Endothelial cell of umbilical vein (primary cell): Measurements from ENCODE around the gene PCARE. TPM values are rescaled to one million over a fixed set of nuclear protein-coding genes. Genes with fewer than 3 reads are reported as not detected.

Source experiments
- BruUV-seq: library from RNA; stranded (reverse); fragments of 400-500 nt; replicated peaks from 2 replicates; lab custom pipeline; 2021; lab: Mats Ljungman, UMichigan
- CTCF ChIA-PET: fragments of 300-600, 350-600 bp; sonication (Branson Sonifier 250); formaldehyde crosslinking; loops from one replicate; lab custom pipeline; 2021; ENCODE audit warnings: antibody characterized with exemption, inconsistent platforms; lab: Charles Lee
- POLR2A ChIA-PET: fragments of 300-600, 350-600 bp; sonication (Branson Sonifier 250); formaldehyde crosslinking; loops from one replicate; lab custom pipeline; 2021; ENCODE audit warnings: antibody characterized with exemption, inconsistent platforms; lab: Charles Lee
- DNase-seq: peaks from one replicate; pipeline ENCODE4 v3.0.0-alpha.2; 2011; ENCODE audit warnings: low read depth, low spot score
- FAIRE-seq: peaks from 2 replicates; lab custom pipeline; 2011; peaks lifted over from hg19 to GRCh38; lab: Jason Lieb, UNC
- H2AFZ ChIP-seq: 2 replicates; pipeline ENCODE4 v1.6.0; 2012; ENCODE audit warnings: low read depth, low read length, control low read depth, inconsistent platforms
- H3K27ac ChIP-seq: 2 replicates; pipeline ENCODE4 v1.5.1; 2011; ENCODE audit warnings: low read depth, mild to moderate bottlenecking, control low read depth, low read length, moderate library complexity; ENCODE audit not compliant: insufficient read depth
- H3K27me3 ChIP-seq, 2 experiments: 2 replicates each; pipeline versions ENCODE4 v1.6.0 to v1.6.1; 2011; ENCODE audit warnings: low read length in 2 of 2, mixed read lengths in 1 of 2; ENCODE audit not compliant: control insufficient read depth in 2 of 2, insufficient read depth in 2 of 2
- H3K36me3 ChIP-seq, 2 experiments: 2 replicates in 1 of 2; 3 replicates in 1 of 2; pipeline ENCODE4 v1.5.1; 2011; ENCODE audit warnings: low read length in 2 of 2, mild to moderate bottlenecking in 1 of 2, moderate library complexity in 1 of 2; ENCODE audit not compliant: control insufficient read depth in 2 of 2, insufficient read depth in 2 of 2; ENCODE audit errors: extremely low read depth in 1 of 2
- H3K4me1 ChIP-seq: 3 replicates; pipeline ENCODE4 v1.5.1; 2011; ENCODE audit warnings: mild to moderate bottlenecking, low read length; ENCODE audit not compliant: control insufficient read depth, insufficient read depth; ENCODE audit errors: extremely low read depth
- H3K4me2 ChIP-seq: 2 replicates; pipeline ENCODE4 v1.6.1; 2011; ENCODE audit warnings: low read length, control low read depth, mixed read lengths; ENCODE audit not compliant: insufficient read depth
- H3K4me3 ChIP-seq, 3 experiments: fragments of 200-600 bp in 1 of 3; sonication (generic), shearing (Covaris generic) in 1 of 3; replicated peaks in 1 of 3; 2 replicates each; pipeline ENCODE4 v1.5.1; 2011 to 2016; ENCODE audit warnings: control low read depth in 3 of 3, low read length in 3 of 3, mild to moderate bottlenecking in 2 of 3, inconsistent platforms in 1 of 3, low read depth in 1 of 3, moderate library complexity in 1 of 3; ENCODE audit not compliant: insufficient read depth in 1 of 3
- H3K79me2 ChIP-seq: 2 replicates; pipeline ENCODE4 v1.6.0; 2012; ENCODE audit warnings: low read length, inconsistent platforms; ENCODE audit not compliant: control insufficient read depth, insufficient read depth
- H3K9ac ChIP-seq: replicated peaks from 2 replicates; pipeline ENCODE3; 2011; ENCODE audit warnings: low read length, control low read depth; ENCODE audit not compliant: insufficient read depth; ENCODE audit errors: extremely low read depth
- H3K9me1 ChIP-seq: replicated peaks from 3 replicates; pipeline ENCODE4 v1.6.0; 2011; ENCODE audit warnings: mild to moderate bottlenecking, low read length; ENCODE audit not compliant: control insufficient read depth, insufficient read depth; ENCODE audit errors: extremely low read depth
- H3K9me3 ChIP-seq: replicated peaks from 2 replicates; pipeline ENCODE4 v1.5.1; 2012; ENCODE audit warnings: low read length, inconsistent platforms; ENCODE audit not compliant: control insufficient read depth, insufficient read depth
- H4K20me1 ChIP-seq: replicated peaks from 2 replicates; pipeline ENCODE3; 2011; ENCODE audit warnings: mild to moderate bottlenecking, low read length; ENCODE audit not compliant: control insufficient read depth, insufficient read depth; ENCODE audit errors: extremely low read depth
- EZH2 ChIP-seq: IDR thresholded peaks from 2 replicates; pipeline ENCODE4 v1.6.1; 2012; ENCODE audit warnings: borderline replicate concordance, low read depth, mild to moderate bottlenecking, moderate library complexity, low read length, inconsistent platforms; ENCODE audit not compliant: severe bottlenecking
- FOS ChIP-seq: IDR thresholded peaks from 2 replicates; pipeline ENCODE4 v1.6.1; 2011; ENCODE audit warnings: mild to moderate bottlenecking, low read length, moderate library complexity, borderline replicate concordance; ENCODE audit not compliant: insufficient read depth
- GATA2 ChIP-seq: IDR thresholded peaks from 2 replicates; pipeline ENCODE4 v1.7.0; 2011; ENCODE audit warnings: low read depth, mild to moderate bottlenecking, moderate library complexity, mixed read lengths, low read length; ENCODE audit not compliant: insufficient read length, insufficient read depth
- JUN ChIP-seq: IDR thresholded peaks from 2 replicates; pipeline ENCODE4 v1.6.1; 2011; ENCODE audit warnings: borderline replicate concordance, low read depth; ENCODE audit not compliant: insufficient read length, insufficient read depth
- MYC ChIP-seq: IDR thresholded peaks from one replicate; pipeline ENCODE4 v1.6.1; 2011; ENCODE audit warnings: mild to moderate bottlenecking, low read depth, low read length
- POLR2A ChIP-seq: IDR thresholded peaks from 2 replicates; pipeline ENCODE4 v1.6.1; 2012; ENCODE audit warnings: low read depth, mild to moderate bottlenecking, control low read depth, low read length
- POLR2AphosphoS5 ChIP-seq: IDR thresholded peaks from 2 replicates; pipeline ENCODE4 v1.6.1; 2012; ENCODE audit warnings: low read depth, mild to moderate bottlenecking, control low read depth, low read length, moderate library complexity; ENCODE audit not compliant: insufficient read depth
- dilution Hi-C: fragments of 300-500 bp; cut with MboI; formaldehyde crosslinking; loops from one replicate; pipeline ENCODE4 v1.15.0; 2019; ENCODE audit warnings: low sequenced_read_pairs; ENCODE audit not compliant: extremely low pct_ligation_motif_present
- intact Hi-C: fragments of 100-400 bp; cut with micrococcal nuclease; formaldehyde crosslinking; loops from one replicate; pipeline ENCODE4 v1.10.0; 2022
- polyA plus RNA-seq, 4 experiments: library from polyadenylated mRNA; depleted of rRNA in 3 of 4; stranded (reverse) in 3 of 4; unstranded in 1 of 4; fragments of >200 nt; gene quantifications; 2 replicates each; pipeline versions ENCODE4 v1.2.1 to v1.2.3, GENCODE V29; 2011 to 2012; ENCODE audit warnings: missing spikeins in 1 of 4
- total RNA-seq: library from RNA; stranded (reverse); gene quantifications from 2 replicates; pipeline ENCODE4 v1.2.3, GENCODE V29; 2021
- TF ChIP-seq, protein P1 (sequence below), 2 donors: IDR thresholded peaks; 1 replicate in 1 of 2; 2 replicates in 1 of 2; pipeline ENCODE4 v1.5.1; 2011; ENCODE audit warnings: low read length in 2 of 2, mild to moderate bottlenecking in 2 of 2, moderate library complexity in 2 of 2, control low read depth in 1 of 2, inconsistent platforms in 1 of 2, low read depth in 1 of 2; ENCODE audit not compliant: insufficient read depth in 1 of 2; ENCODE audit errors: extremely low read depth in 1 of 2
- TF ChIP-seq, protein P2 (sequence below): IDR thresholded peaks from 2 replicates; pipeline ENCODE4 v1.6.1; 2011; ENCODE audit not compliant: insufficient read depth, insufficient read length

Gene PCARE
- total and polyA plus RNA-seq, 2 donors (not counting 3 experiments of a cell fraction or from before 2014, with no cell fraction given): not detected

GRCh38 chr2:29042561-29043075, 31.7 kb downstream of the PCARE start:
- intact Hi-C loops (no loop called here), dilution Hi-C loops (no loop called here)
- Histone ChIP-seq H3K4me1 (no peaks in the 10 kb centered on the region), H3K9me3 (no peaks in the 10 kb centered on the region), H3K27ac (no peak overlapping the region), H3K79me2 (no peaks in the 10 kb centered on the region), H3K27me3 (no peaks in the 10 kb centered on the region), H4K20me1 (no peaks in the 10 kb centered on the region), H3K9ac (no peak overlapping the region), H3K36me3 (no peaks in the 10 kb centered on the region), H3K9me1 (no peaks in the 10 kb centered on the region), H3K4me2 (no peak overlapping the region), H2AFZ (peak overlapping the region; percentile 14), H3K4me3 (no peak overlapping the region)
- TF ChIP-seq JUN: no peak
- no peak for TF ChIP-seq POLR2A
- TF ChIP-seq POLR2AphosphoS5: no peak
- TF ChIP-seq MYC: no peak
- no peak for TF ChIP-seq GATA2
- no peak for FAIRE-seq
- CTCF ChIA-PET: no interaction called here
- peak; percentile 14 for DNase-seq
- no TSS peak for BruUV-seq
- POLR2A ChIA-PET: no interaction called here

DNA sequence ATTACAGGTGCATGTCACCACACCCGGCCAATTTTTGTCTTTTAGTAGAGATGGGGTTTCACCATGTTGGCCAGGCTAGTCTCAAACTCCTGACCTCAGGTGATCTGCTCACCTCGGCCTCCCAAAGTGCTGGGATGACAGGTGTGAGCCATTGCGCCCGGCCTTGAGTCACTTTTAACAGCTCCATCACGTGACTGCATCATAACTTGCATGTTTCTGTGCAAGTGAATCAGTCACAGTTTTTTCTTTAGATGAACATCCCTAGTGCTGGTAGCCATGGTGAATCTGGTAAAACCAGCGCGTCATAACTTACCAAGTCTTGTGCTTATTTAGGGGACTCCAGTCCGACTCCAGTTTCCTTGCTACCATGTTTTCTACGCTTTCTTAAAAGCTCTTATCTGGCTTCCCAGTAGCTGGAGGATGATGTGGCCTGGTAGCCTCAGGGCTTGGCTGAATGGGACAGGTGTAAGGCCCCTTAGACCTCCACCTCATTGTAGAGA, 33.1 kb downstream of the PCARE start:
- no peak for DNase-seq
- no peaks in the 10 kb centered on the region for H4K20me1 ChIP-seq
- no peak overlapping the region for H3K27ac ChIP-seq
- TF ChIP-seq, protein P1, sequence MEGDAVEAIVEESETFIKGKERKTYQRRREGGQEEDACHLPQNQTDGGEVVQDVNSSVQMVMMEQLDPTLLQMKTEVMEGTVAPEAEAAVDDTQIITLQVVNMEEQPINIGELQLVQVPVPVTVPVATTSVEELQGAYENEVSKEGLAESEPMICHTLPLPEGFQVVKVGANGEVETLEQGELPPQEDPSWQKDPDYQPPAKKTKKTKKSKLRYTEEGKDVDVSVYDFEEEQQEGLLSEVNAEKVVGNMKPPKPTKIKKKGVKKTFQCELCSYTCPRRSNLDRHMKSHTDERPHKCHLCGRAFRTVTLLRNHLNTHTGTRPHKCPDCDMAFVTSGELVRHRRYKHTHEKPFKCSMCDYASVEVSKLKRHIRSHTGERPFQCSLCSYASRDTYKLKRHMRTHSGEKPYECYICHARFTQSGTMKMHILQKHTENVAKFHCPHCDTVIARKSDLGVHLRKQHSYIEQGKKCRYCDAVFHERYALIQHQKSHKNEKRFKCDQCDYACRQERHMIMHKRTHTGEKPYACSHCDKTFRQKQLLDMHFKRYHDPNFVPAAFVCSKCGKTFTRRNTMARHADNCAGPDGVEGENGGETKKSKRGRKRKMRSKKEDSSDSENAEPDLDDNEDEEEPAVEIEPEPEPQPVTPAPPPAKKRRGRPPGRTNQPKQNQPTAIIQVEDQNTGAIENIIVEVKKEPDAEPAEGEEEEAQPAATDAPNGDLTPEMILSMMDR (IDR thresholded peaks at IDR 0.05; ENCODE audit: extremely low read depth in 1 of 2, insufficient read depth in 1 of 2, low read depth in 1 of 2, low read length in 2 of 2): no peak
- TF ChIP-seq JUN (no peak), POLR2AphosphoS5 (no peak), GATA2 (no peak), POLR2A (no peak), FOS (no peak), EZH2 (no peak), MYC (no peak)
- TF ChIP-seq, protein P2, sequence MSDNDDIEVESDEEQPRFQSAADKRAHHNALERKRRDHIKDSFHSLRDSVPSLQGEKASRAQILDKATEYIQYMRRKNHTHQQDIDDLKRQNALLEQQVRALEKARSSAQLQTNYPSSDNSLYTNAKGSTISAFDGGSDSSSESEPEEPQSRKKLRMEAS: no peak
- H3K9me3 ChIP-seq: no peaks in the 10 kb centered on the region
- no peaks in the 10 kb centered on the region for H3K36me3 ChIP-seq
- H3K9me1 ChIP-seq: no peaks in the 10 kb centered on the region
- no peak overlapping the region for H3K4me2 ChIP-seq
- no TSS peak for BruUV-seq
- CTCF ChIA-PET: no interaction called here
- no peak overlapping the region for H2AFZ ChIP-seq
- H3K79me2 ChIP-seq: no peaks in the 10 kb centered on the region
- intact Hi-C loops: no loop called here
- H3K4me3 ChIP-seq: no peak overlapping the region
- H3K4me1 ChIP-seq: no peaks in the 10 kb centered on the region
- no peaks in the 10 kb centered on the region for H3K27me3 ChIP-seq
- POLR2A ChIA-PET: no interaction called here
- dilution Hi-C loops: no loop called here
- no peak for FAIRE-seq
- H3K9ac ChIP-seq: no peak overlapping the region
